Retina (tissue), 1 donor: Measurements from ENCODE around the gene FAM111A.

Source experiments
- DNase-seq: peaks from one replicate; pipeline ENCODE4 v3.0.0-alpha.2; 2016

FAM111A gene

DNA sequence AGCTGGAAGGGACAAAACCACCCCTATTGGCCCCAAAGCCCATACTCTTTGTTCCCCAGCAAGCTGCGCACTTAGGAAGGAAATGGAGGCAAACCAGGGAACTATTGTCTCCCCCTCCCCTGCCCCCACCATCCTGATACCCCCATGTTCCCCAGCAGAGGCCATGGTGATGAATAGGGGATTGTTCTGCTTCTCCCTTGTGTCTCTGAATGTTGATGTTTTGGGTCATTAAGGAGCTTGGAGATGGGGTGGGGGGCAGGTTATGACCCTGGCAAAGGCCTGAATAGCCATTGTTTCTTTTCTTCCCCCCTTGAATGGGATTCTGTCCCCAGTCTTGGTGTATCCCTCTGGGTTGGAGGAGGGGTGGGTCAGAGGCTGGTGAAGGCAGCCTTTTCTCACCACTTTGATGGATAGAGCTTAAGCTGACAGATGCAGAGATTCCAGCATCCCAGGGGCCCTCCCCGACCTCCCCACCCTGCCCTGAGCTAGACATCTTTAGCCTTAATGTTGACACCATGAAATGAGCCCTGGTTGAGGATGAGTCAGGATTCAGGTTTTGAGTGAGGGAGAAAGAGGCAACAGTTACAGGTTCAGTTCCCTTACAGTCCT lies 37.6 kb downstream of the FAM111A start:
- peak; percentile 48 for DNase-seq

DNA sequence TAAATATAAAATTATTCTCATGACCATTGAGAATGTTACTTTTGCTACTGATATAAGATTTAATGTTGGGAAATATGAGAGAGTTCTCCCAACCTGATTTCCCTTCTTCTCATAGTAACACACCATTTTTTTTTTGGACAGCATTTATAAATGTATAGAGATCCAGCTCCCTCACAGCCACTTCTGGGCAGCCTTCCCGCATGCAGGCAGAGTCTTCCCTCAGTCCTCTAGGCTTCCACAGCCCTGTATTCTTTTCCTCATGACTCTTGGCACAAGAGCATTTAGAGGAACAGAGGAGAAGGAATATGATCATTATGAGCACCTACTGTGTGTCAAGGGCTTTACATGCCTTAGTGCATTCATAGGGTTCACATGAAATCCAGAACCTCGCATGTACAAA lies 38.3 kb downstream of the FAM111A start:
- no peak for DNase-seq

DNA sequence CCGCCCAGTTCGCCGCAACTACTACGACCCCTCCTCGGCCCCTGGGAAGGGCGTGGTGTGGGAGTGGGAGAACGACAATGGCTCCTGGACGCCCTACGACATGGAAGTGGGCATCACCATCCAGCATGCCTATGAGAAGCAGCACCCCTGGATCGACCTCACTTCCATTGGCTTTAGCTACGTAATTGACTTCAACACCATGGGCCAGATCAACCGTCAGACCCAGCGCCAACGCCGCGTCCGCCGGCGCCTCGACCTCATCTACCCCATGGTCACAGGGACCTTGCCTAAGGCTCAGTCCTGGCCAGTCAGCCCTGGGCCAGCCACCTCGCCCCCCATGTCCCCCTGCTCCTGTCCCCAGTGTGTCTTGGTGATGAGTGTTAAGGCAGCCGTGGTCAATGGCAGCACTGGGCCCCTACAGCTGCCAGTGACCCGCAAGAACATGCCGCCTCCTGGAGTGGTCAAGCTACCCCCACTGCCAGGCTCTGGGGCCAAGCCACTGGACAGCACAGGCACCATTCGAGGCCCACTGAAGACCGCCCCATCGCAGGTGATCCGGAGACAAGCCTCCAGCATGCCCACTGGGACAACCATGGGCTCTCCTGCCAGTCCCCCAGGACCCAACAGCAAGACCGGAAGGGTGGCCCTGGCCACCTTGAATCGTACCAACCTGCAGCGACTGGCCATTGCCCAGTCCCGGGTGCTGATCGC lies 39.2 kb downstream of the FAM111A start:
- DNase-seq, result no peak

GRCh38 chr11:59182457-59183151 lies 39.9 kb downstream of the FAM111A start:
- DNase-seq, result no peak

DNA sequence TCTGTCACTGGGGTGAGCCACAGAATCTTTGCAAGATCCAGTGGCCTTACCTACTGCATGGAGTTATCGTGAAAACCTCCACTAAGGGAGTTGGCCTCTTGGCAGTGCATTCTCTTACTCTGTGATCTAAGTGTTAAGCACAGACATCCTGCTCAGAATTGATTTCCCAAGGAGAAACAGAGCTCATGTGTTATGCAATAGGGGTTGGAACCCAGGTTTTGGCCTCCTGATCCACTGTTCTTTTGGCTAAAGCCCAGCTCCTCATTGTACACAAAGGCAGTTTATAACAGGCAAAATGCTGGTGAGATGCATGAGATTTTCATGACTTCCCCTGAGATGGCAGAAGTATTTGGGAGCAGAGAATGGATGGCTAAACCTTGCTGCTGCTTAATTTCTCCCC lies 41.1 kb downstream of the FAM111A start:
- DNase-seq, result no peak

DNA sequence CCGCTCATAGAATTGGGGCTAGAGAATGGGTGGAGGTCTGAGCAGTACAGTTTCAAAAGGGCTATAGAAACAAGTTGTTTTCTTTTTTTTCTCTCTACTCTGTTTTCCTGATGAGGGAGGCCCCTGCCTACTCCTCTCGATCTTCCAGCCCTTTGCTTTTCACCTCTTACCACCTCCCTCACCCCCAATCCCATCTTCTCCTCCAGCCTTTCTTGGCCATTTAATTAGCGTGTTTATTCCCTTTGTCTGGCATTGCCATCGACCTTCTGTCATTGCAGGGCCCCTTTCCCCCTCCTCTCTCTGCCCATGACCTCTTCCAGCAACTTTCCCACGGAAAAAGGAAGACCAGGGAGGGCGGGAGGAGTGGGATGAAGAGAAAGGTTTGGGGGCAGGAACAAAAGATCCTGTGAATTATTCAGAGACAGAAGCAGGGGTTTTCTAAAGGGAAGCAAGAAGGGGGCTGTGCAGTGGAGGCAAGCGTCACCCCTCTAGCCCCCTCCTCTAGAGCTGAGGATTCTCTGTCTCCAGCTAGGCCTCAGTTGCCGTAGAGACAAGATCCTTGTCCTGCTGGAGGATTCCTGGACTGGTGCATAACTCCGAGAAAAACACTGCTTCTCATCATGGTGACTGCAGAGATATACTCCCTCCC lies 42.2 kb downstream of the FAM111A start:
- peak; percentile 85 for DNase-seq

- DNase-seq, result no peak
Measured at GRCh38 chr11:59185386-59185945, 42.8 kb downstream of the FAM111A start.

DNA sequence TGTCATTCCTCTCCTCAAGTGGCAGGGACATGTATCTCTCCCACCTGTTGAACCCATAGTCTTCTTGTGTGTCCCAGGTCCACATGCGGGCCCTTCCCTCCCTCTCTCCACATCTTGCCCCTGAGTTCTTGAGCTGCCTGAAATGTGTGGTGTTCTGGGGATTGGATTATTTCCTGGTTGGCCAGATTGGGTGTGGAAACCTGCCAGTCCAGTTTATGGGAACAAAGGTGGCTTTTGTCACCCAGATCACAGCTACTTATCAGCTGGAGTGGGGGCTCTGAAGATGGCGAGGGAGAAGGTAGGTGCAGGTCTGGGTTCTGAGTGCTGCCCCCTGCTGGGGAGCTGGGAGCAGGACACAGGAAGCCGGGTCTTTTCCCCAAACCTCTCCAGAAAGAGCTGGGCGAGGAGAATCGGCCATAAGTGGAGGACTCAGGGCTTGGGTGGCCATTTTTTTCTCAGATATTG lies 43.5 kb downstream of the FAM111A start:
- peak; percentile 80 for DNase-seq

- DNase-seq, result no peak
Measured at GRCh38 chr11:59187035-59187434, 44.4 kb downstream of the FAM111A start.

- no peak for DNase-seq
Measured at GRCh38 chr11:59187587-59187986, 44.9 kb downstream of the FAM111A start.

GRCh38 chr11:59188954-59189353 lies 46.3 kb downstream of the FAM111A start:
- no peak for DNase-seq

DNA sequence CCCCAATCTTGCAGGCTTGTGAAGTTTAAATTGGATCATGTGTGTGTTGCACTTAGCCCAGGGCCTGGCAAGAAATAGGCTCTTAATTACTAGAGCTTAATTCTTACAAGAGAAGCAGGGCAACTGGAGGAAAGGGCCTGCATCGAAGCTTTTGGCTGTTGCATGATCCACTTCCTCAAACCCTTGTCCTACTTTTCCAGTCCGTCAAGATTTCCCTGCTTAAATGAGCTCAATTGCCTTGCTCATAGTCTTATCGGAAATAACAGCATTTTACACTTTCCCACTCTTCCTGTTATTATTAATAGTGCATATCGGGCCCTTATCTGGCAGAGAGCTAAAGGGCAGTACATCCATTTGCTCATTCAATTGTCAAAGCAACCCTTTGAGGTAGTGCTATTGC lies 47.3 kb downstream of the FAM111A start:
- no peak for DNase-seq

GRCh38 chr11:59191095-59191494 lies 48.4 kb downstream of the FAM111A start:
- no peak for DNase-seq

GRCh38 chr11:59191890-59192289 lies 49.2 kb downstream of the FAM111A start:
- DNase-seq, result no peak

DNA sequence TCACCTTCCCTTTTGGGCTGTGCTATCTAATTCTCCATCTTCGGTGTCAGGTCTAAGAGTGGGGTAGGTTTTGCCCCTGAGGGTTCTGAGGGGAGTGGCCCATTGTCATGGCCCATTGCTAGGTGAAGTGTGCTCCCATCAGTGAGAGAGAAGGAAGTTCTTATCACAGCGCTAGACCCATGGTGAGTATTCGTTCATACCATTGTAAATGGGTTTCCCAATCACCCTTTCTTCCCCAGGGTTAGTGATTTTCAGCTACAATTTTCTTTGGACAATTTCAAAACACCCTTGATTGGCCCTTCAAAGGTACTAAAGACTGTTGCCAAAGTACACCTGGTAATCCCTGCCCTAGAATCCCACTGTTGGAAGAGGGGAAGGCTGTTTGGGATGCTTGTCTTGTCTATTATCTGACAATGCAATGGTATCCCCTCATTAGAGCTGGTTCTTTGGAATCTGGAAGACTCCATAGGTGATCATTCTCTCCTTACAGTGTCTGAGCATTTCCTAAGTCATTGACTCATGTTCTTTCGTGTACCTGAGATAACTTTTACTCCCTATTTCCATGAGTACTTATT lies 49.9 kb downstream of the FAM111A start:
- DNase-seq, result no peak

GRCh38 chr11:59193587-59194130 lies 51.0 kb downstream of the FAM111A start:
- DNase-seq, result no peak

DNA sequence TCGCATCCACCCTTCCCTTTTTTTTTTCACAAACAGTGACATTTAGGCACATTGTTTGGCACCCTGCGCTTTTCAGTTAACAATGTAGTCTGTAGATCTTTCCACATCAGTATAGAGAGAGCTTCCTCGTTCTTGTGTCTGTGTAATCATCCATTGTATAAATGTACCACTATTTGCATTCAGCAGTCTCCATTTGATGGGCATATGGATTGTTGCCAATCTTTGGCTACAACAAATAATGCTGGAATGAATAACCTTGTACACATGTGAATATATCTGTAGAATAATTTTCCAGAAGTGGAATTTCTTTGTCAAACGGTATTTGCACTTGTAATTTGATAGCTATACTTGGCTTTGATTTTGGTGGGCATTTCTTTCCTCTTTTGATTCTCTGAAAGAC lies 52.9 kb downstream of the FAM111A start:
- no peak for DNase-seq

DNA sequence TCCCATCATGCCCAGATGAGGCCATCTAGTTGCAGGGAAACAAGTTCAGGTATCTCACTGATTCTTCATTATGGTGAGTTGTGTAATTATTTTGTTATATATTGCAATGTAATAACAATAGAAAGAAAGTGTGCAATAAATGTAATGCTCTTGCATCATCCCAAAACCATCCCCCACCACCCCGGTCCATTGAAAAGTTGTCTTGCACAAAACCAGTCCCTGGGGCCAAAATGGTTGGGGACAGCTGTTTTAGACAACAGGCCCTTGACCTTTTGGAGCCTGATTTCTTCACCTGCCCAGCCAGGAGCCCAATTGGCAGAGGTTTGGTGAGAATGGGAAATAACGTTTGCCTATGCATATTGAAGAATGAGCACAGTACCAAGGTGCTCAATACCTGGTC lies 54.1 kb downstream of the FAM111A start:
- no peak for DNase-seq

- peak; percentile 43 for DNase-seq
Measured at GRCh38 chr11:59197991-59198390, 55.3 kb downstream of the FAM111A start.

DNA sequence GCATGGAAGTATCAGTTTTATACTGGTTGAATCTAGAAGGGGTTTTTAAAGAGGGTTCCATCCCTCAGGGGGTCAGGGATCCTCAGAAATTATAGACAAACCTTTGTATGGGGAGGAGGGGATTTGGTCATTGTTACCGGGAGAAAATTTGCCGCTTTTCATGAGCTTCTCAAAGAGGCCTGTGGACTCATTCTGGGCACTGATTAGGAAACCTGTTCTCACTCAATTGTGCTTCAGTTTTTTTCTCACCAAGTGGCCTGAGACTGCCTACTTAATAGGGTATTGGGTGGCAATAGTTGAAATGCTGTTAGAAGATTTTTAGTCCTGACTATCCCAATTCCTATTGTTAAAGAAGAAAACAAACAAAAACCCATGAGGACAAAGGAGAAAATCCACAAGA lies 56.1 kb downstream of the FAM111A start:
- DNase-seq, result no peak

DNA sequence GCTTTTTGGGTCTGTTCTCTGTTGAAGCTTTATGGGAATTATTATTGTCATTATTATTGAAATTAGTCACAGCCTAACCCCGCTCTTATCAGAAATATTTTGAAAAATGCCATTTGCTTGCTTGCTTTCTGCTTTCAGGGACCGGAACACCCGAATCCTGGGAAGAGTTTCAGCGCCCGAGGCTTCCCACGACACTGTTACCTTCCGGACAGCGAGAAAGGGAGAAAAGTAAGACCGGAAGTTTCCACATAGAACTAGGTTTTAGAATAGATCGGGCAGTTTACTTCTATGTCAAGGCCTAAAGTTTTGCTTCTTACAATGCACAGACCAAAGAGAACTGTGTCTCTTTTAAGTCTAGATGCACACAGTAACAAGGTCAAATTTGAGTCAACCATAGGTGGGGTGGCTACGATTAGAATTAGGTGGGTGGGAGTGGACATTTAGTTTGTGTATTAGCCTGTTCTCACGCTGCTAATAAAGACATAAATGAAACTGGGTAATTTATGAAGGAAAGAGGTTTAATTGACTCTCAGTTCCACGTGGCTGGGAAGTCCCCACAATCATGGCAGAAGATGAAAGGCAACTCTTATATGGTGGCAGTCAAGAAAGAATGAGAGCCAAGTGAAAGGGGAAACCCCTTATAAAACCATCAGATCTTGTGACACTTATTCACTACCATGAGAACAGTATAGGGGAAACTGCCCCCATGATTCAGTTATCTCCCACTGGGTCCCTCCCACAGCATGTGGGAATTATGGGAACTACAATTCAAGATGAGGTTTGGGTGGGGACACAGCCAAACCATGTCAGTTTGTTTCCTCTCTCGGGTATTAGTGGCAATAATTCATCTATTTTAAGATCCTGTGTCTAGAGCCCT lies 57.1 kb downstream of the FAM111A start:
- DNase-seq, result no peak

- no peak for DNase-seq
Measured at GRCh38 chr11:59200423-59200746, 57.7 kb downstream of the FAM111A start.
